ENCODE measurements around the gene UBE2D1. TPM values are rescaled to one million over a fixed set of nuclear protein-coding genes. Genes with fewer than 3 reads are reported as not detected.

Gene UBE2D1
- total and polyA plus RNA-seq, 2 of the 8 experiments (the other 6 are each of a cell fraction or from before 2014, with no cell fraction given) = 21.2 to 33.5 TPM

DNA sequence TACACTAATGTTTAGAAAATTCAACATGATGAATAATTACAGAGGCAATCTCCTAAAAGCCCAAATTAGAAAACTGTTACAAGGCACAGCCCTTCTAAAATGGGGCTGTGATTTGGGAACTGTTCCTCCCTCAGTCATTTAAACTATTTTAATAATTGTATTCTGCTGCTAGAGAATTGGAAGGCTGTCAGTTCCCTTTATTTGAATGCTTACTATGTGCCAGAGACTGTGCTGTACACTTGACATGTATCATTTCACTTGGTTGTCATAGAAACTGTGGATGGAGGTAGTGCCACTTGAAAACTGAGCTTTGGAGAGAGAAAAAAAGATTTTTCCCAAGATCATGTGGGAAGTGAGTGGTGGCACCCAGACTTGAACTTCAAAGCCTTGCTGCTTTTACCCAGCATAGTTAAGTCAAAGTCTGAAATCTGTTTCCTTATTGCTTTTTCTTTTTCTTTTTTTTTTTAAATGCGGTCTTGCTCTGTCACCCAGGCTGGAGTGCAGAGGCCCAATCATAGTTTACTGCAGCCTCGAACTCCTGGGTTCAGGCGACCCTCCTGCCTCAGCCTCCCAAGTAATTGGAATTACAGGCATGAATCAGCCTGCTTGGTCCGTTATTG lies 23.6 kb downstream of the UBE2D1 start:
- H3K4me2 ChIP-seq (ENCODE audit: insufficient read depth in 1 of 2, low read depth in 2 of 2, low read length in 2 of 2) = no peak overlapping the region
- H3K4me1 ChIP-seq (replicated peaks in 1 of 4; ENCODE audit: control insufficient read depth in 3 of 4, insufficient read depth in 4 of 4, low read length in 3 of 4) = no peaks in the 10 kb centered on the region; a peak in 1 of 7 replicates
- H2BK15ac ChIP-seq (ENCODE audit: low read length) = no peak overlapping the region
- no peak overlapping the region for H4K91ac ChIP-seq (replicated peaks; ENCODE audit: insufficient read length, low read length)
- no peaks in the 10 kb centered on the region for H3K9me3 ChIP-seq (ENCODE audit: insufficient read depth in 2 of 2, low read depth in 1 of 2, low read length in 1 of 2)
- H3K56ac ChIP-seq (replicated peaks; ENCODE audit: insufficient read length, low read depth, low read length) = no peak overlapping the region
- no peak overlapping the region for H3K14ac ChIP-seq (ENCODE audit: insufficient read length)
- no peak overlapping the region for H2AK5ac ChIP-seq (ENCODE audit: low read depth, low read length)
- no peak overlapping the region for H3K27ac ChIP-seq (ENCODE audit: low read depth, low read length)
- TF ChIP-seq SIN3A (conservative IDR thresholded peaks at IDR 0.05 in 1 of 2, IDR thresholded peaks at IDR 0.05 in 1 of 2; ENCODE audit: low read depth in 1 of 2, low read length in 2 of 2) = no peak
- no peak for TF ChIP-seq CTBP2 (IDR thresholded peaks at IDR 0.05; ENCODE audit: borderline replicate concordance, insufficient read depth, insufficient read length, low read length)
- no peak for TF ChIP-seq SP2 (IDR thresholded peaks at IDR 0.05; ENCODE audit: low read length)
- no peak for TF ChIP-seq MAFK (IDR thresholded peaks at IDR 0.05; ENCODE audit: low read depth, low read length)
- TF ChIP-seq RNF2 (IDR thresholded peaks at IDR 0.05; ENCODE audit: borderline replicate concordance, low read depth, low read length, missing control alignments, poor library complexity, severe bottlenecking) = no peak
- no peak for TF ChIP-seq HDAC6 (IDR thresholded peaks at IDR 0.05; ENCODE audit: low read depth, low read length)
- peaks cover 0 to 11% (median 2%) of the 10 kb centered on the region in 4 experiments; a peak in 1 of 8 replicates for H3K36me3 ChIP-seq (ENCODE audit: control insufficient read depth in 2 of 4, insufficient read depth in 4 of 4, low read length in 3 of 4)
- DNase-seq (ENCODE audit: low read depth in 1 of 2, low spot score in 2 of 2) (no peak), FAIRE-seq (no peak)
- POLR2A ChIA-PET (ENCODE audit: partially characterized antibody) = no interaction called here
- no peak overlapping the region for H2BK20ac ChIP-seq (ENCODE audit: low read length)
- H3K4me3 ChIP-seq (ENCODE audit: extremely low read depth in 1 of 4, insufficient read depth in 2 of 4, low read depth in 3 of 4, low read length in 4 of 4) = no peak overlapping the region
- H3K27me3 ChIP-seq (replicated peaks in 1 of 4; ENCODE audit: control insufficient read depth in 3 of 4, extremely low read depth in 1 of 4, insufficient read depth in 3 of 4, low read length in 3 of 4) = no peaks in the 10 kb centered on the region
- no peak overlapping the region for H3K18ac ChIP-seq (ENCODE audit: extremely low read depth, low read length)
- H2BK120ac ChIP-seq (replicated peaks; ENCODE audit: low read depth, low read length) = no peak overlapping the region
- no peak overlapping the region for H2AFZ ChIP-seq (ENCODE audit: low read length)
- no peak overlapping the region for H3K9ac ChIP-seq (replicated peaks in 1 of 4; ENCODE audit: extremely low read depth in 1 of 4, low read depth in 3 of 4, low read length in 3 of 4)
- H3K79me1 ChIP-seq (ENCODE audit: low read depth, low read length) = no peaks in the 10 kb centered on the region; the same call in 1 of the 2 replicates
- no peak overlapping the region for H3K23ac ChIP-seq (ENCODE audit: insufficient read length)
- H2BK5ac ChIP-seq (ENCODE audit: low read depth, low read length) = no peak overlapping the region
- H2BK12ac ChIP-seq (ENCODE audit: low read depth, low read length) = no peak overlapping the region
- peaks cover 0 to 3% of the 10 kb centered on the region in 2 experiments for H4K20me1 ChIP-seq (replicated peaks in 1 of 2; ENCODE audit: control insufficient read depth in 1 of 2, insufficient read depth in 2 of 2, low read length in 2 of 2)
- no peaks in the 10 kb centered on the region for H3K23me2 ChIP-seq (ENCODE audit: low read depth, low read length)
- H3K79me2 ChIP-seq (ENCODE audit: control insufficient read depth in 1 of 2, insufficient read depth in 2 of 2, low read length in 2 of 2) = peaks cover 0 to 36% of the 10 kb centered on the region in 2 experiments; a peak in 2 of 4 replicates
- WGBS, 2 experiments (ENCODE audit: extremely low coverage in 1 of 2, insufficient coverage in 1 of 2, insufficient read length in 1 of 2, insufficient replicate concordance in 2 of 2, low coverage in 1 of 2, low lambda C conversion rate in 2 of 2, missing lambda C conversion rate in 1 of 2) = 97% methylated on average over 4 of the region's 4 CpGs; no CpG with 5 or more reads in 1 of the 2 experiments
- CTCF ChIA-PET (ENCODE audit: partially characterized antibody) = interaction anchor here (0.9 kb wide), 1 partner anchor 11 kb away, joined by 3 read pairs; no protein-coding TSS in a partner anchor
- H4K8ac ChIP-seq (ENCODE audit: extremely low read depth, insufficient read depth, low read length) = no peak overlapping the region
- no peak overlapping the region for H4K5ac ChIP-seq (ENCODE audit: insufficient read length, low read depth, low read length)
- H3K4ac ChIP-seq (replicated peaks; ENCODE audit: insufficient read length, low read depth, low read length) = no peak overlapping the region

Data from H1 (cell line).